SK-N-MC (cell line): Measurements from ENCODE around the gene CRAMP1.

Source experiments
- EZH2 ChIP-seq: fragments of 200-600 bp; sonication (generic); IDR thresholded peaks from one replicate; pipeline ENCODE4 v1.6.1; 2017; ENCODE audit warnings: antibody characterized with exemption
- POLR2AphosphoS5 ChIP-seq: IDR thresholded peaks from 2 replicates; pipeline ENCODE4 v1.6.1; 2012; ENCODE audit warnings: mild to moderate bottlenecking, low read depth, low read length, borderline replicate concordance

DNA sequence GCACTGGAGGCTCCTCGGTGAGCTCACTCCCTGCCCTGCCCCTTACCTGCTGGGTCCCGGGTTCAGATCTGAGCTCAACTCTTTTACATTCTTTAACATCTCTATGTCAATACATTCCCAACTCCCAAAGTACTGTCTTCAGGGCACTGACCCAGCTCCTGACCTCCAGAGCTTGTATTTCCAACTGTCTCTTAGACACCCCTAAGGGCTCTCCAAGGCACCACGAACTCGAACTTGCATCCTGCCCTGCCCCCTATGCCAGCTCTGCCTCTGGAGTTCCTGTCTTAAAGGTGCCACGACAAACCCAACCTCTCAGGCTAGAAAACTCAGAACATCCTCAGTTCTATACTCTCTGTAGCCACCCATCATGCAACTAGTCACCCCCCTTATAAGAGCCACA is 38.9 kb upstream of the CRAMP1 start:
- TF ChIP-seq EZH2, result no peak
- TF ChIP-seq POLR2AphosphoS5, result no peak
